RPMI8226 (cell line): ENCODE results near the gene ERVMER34-1.

Experiments used
- DNase-seq: peaks from one replicate; pipeline ENCODE4 v3.0.0-alpha.2; 2015

Gene ERVMER34-1

DNA sequence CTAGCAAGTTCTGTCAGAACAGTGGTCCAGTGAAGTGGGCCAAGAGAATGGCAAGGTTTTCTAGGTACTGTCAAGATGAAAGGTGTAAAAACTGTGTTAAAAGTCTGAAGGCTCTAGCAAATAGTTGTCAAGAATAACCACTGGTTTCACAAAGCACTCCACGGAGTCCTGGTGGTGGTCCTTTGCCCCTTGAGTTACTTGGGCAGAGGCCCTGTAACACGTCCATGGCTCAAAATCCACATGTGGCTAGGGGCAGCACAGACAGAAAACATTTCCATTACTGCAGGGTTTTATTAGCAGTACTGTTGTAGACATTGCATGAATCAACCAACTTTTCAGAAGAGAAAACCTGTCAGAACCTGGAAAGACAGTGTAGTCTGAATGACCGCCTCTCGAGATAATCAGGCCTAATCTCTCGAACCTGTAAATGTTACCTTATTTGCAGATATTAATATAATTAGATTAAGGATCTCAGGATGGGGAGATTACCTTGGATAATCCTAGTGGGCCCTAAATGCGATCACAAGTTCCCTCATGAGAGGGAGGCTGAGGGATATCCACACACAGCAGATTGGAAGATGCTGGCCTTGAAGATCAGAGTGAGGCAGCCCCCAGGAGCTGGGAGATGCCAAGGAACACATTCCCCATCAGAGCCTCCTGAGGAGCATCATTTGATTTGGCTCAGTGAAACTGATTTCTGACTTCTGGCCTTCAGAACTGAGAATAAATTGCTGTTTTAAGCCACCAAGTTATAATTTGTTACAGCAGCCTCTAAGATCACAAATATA, 34.7 kb downstream of the ERVMER34-1 start:
- no peak for DNase-seq

- no peak for DNase-seq
Observed at GRCh38 chr4:52715914-52716313, 35.3 kb downstream of the ERVMER34-1 start.

DNA sequence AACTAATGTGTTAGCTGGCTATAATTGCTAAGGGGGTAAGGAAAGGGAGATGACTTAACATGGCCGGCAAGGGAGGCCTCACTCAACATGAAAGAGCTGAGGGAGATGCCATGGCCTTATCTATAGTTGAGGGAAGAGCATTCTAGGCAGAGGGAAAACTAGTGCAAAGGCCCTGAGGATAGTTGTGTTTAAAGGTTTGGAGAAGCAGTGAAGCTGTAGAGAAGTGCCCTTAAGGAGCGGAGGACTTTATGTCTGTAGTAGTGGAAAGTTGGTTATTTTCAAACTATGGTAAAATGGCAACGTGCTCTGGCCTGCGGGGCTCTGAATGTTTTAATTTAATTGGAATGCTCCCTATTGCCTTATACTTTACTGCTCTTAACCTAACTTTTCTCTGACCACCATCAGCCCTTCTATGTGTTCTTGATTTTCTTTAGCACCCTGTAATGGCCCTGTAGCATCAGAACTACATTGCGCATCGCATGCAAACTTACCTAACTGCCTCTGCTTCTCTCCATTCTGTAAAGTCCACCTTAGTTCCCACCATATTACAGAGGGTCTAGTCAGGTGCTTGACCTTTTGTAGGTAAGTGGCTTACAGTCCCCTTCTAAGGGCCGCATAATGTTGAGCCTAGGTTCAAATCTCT, 35.8 kb downstream of the ERVMER34-1 start:
- DNase-seq, result no peak

GRCh38 chr4:52714597-52715254, 36.5 kb downstream of the ERVMER34-1 start:
- no peak for DNase-seq

DNA sequence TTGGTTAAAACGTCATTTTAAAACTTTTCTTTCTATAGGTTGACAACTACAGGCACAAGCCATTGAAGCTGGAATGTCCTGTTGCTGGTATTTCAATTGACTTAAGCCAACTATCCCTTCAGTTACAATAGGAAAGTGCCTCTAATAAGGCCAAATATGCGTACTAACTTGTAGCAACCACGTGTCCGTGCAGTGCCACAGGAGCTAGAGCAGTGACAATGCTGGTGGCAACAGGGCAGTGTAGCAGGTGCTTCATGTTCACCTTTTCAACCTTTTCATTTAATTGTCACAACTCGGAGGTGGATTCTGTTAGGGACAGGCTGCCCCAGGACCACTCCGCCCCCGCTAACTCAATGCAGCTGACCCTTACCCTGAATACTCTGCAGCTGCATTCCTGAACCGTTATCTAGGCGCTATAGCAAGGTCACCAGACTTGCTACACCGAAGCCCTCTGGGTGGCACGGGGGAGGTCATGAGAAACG, 37.7 kb downstream of the ERVMER34-1 start:
- peak; percentile 27 for DNase-seq

DNA sequence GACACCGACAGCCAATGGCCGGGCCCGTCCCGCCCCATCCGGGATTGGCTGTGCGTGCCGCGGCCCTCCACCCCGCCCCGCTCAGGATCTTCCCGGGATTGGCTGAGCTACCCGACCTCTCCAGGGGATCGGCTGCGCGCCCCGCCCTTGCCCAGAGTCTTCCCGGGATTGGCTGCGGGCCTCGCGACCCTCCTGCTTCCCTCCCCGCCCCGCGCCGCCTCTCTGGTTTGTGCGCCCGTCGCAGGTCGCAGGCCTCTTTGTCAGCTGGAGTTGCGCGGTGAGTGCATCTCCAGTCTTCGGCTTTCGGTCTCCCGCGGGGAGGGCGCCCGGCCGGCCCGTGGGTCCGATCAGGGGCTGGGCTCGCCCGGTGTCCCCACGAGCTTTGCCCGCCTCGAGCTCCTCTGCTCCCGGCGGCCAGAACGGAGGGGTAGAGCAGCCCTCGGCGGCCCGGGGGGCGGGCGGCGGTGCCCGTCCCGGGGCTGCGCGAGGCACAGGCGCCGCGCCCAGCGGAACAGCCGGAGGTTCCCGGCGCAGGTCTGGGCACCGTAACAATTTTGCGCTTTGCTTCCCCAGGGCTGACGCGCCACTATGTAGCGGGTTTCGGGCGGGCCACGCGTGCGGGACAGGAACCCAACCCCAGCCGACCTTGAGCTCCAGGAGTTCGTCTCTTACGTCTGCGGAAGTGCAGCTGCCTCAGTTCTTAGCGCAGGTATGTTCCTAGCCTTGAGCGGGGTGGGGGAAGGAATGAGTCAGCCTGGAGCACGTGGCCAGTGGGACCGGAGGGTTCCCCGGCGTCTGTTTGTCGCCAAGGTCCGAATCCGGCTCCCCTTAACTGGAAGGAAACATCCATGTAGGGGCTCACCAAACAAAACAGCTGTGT, 38.7 kb downstream of the ERVMER34-1 start:
- DNase-seq, result peak; percentile 94

DNA sequence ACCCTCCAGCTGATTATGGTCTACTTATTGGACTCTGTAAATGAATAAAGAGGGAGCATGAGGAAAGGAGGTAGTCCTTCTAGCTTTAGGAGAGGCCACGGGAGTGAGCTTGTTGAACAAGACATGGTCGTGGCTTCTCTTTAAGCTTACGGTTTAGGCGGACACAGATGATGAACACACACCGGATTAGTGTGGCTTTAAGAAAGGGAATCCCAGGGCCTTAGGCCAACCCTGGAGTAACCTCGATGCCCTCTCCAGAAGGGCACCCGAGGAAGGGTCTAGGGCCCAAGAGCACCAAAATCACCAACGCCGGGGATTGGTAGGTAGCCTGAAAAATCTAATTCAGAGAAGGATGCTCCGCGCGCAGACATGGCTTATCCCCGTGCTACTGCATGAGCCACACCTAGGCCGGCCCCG, 39.4 kb downstream of the ERVMER34-1 start:
- DNase-seq, result no peak

GRCh38 chr4:52711272-52711671, 40.0 kb downstream of the ERVMER34-1 start:
- DNase-seq, result peak; percentile 6

- no peak for DNase-seq
Observed at GRCh38 chr4:52709155-52709554, 42.1 kb downstream of the ERVMER34-1 start.

DNA sequence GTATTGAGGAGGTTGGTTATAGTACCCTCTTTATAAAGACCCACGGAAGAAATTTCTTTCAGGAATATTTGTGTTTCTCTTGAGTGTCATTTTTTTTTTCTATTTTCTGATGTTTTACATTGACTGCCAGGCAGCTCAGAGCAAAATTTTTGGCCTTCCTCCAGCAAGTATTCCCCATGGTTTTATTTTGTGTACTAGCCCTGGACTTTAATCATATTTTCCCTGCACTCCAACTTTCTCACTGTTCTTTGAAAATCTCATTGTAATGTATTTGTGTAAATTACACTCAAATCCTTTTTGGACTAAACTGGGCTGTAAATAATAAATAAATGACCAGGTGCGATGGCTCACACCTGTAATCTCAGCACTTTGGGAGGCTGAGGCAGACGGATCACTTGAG, 46.6 kb downstream of the ERVMER34-1 start:
- DNase-seq, result no peak

GRCh38 chr4:52704133-52704532, 47.1 kb downstream of the ERVMER34-1 start:
- DNase-seq, result no peak

DNA sequence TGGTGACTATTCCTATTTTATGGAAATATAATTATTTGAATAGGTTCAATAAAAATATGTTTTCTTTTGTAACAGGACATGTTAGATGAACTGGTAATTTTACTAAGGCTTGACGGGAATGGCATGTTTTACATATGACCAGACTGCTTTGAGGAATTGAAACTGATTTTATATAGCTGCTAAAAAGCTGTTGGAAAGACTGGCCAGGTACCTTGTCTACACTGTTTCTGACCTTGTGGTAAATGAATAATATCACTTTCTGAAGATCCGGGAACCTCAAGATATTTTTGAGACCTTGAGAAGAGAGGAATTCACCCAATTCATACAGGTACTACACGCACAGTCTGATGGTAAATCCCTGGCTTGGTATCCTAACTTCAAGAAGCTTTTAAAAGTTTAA, 50.0 kb downstream of the ERVMER34-1 start:
- DNase-seq, result peak; percentile 22

DNA sequence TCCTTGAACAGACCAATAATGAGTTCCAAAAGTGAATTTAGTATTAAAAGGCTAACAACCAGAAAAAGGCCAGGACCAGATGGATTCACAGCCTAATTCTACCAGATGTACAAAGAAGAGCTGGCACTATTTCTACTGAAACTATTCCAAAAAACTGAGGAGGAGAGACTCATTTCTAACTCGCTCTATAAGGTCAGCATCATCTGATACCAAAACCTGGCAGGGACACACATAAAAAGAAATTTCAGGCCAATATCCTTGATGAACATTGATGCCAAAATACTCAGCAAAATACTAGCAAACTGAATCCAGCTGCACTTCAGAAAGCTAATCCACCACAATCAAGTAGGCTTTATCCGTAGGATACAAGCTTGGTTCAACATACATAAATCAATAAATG, 56.3 kb downstream of the ERVMER34-1 start:
- DNase-seq, result no peak

DNA sequence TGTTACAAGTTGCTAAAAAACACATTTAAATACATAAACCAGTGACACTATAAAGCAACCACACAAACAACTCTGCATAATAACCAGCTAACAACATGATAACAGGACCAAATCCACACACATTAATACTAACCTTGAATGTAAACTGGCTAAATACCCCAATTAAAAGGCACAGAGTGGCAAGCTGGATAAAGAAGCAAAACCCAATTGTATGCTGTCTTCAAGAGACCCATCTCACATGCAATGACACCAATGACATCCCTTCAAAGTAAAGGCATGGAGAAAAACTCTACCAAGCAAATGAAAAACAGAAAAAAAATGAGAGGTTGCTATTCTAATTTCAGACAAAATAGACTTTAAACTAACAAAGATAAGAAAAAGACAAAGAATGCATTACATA, 57.7 kb downstream of the ERVMER34-1 start:
- no peak for DNase-seq
